ENCODE data around the gene CUL3.

DNA sequence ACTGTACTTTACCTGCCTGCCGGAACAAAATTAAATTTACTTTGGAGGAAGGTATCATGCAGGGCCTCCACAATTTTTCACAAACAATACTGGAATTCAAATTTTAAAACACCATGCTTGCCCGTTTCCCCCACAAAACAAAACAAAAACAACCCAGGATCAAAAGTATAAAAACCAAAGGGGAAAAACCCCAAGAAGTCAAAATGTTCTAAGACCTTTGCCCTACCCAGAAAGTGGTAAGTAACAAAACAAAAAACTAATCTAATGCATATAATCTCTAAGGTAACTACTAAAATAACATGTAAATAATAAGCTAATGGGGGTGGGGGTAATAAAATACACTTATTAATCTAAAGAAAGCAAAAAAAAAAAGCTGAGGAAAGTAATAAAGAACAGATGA lies 60.5 kb downstream of the CUL3 start:
- no peak for TF ChIP-seq POLR2AphosphoS5 (IDR thresholded peaks at IDR 0.05; ENCODE audit: borderline replicate concordance, low read depth, low read length)
- TF ChIP-seq EZH2 (IDR thresholded peaks at IDR 0.05): no peak
- no peak for TF ChIP-seq FOXP2 (optimal IDR thresholded peaks at IDR 0.05; ENCODE audit: control extremely low read depth, extremely low read length, insufficient read depth)

Data from SK-N-MC (cell line).